ENCODE data around the gene CPN2.

- TF ChIP-seq CTCF (IDR thresholded peaks at IDR 0.05) (no peak), POLR2A (IDR thresholded peaks at IDR 0.05; ENCODE audit: low read depth) (no peak)
These were observed 48.0 kb upstream of the CPN2 start, which contains the start of gene GP5 for GRCh38 chr3:194399166-194399565.

All from esophagus muscularis mucosa (tissue), 3 donors.